Endodermal cell (in vitro differentiated cells): Measurements from ENCODE around the gene BEST4. TPM values are rescaled to one million over a fixed set of nuclear protein-coding genes. Genes with fewer than 3 reads are reported as not detected.

Experiments used
- DNase-seq: peaks from one replicate; pipeline ENCODE4 v3.0.0-alpha.2; 2017
- H3K27ac ChIP-seq: 2 replicates; pipeline ENCODE4 v1.5.1; 2013; ENCODE audit warnings: mild to moderate bottlenecking, low read depth, low read length, moderate library complexity
- H3K27me3 ChIP-seq: 2 replicates; pipeline ENCODE4 v1.6.1; 2013; ENCODE audit warnings: mild to moderate bottlenecking, low read length, moderate library complexity; ENCODE audit not compliant: insufficient read depth, control insufficient read depth, poor library complexity, severe bottlenecking
- H3K36me3 ChIP-seq: 2 replicates; pipeline ENCODE4 v1.7.0; 2013; ENCODE audit warnings: mild to moderate bottlenecking, low read length, moderate library complexity; ENCODE audit not compliant: control insufficient read depth, insufficient read depth
- H3K4me1 ChIP-seq: one replicate; pipeline ENCODE4 v1.7.0; 2013; ENCODE audit warnings: low read length; ENCODE audit not compliant: control insufficient read depth, insufficient read depth
- H3K4me3 ChIP-seq: 2 replicates; pipeline ENCODE4 v1.5.1; 2013; ENCODE audit warnings: mild to moderate bottlenecking, low read length, moderate library complexity
- H3K9ac ChIP-seq: 2 replicates; pipeline ENCODE4 v1.6.1; 2013; ENCODE audit warnings: mild to moderate bottlenecking, low read length, moderate library complexity; ENCODE audit not compliant: poor library complexity, severe bottlenecking; ENCODE audit errors: extremely low read depth
- H3K9me3 ChIP-seq: 2 replicates; pipeline ENCODE4 v1.6.1; 2013; ENCODE audit warnings: mild to moderate bottlenecking, low read length, moderate library complexity; ENCODE audit not compliant: control insufficient read depth
- H3K27ac Mint-ChIP-seq: 2 replicates; pipeline ENCODE4 v1.8.0; 2020; ENCODE audit warnings: mixed read lengths
- H3K27me3 Mint-ChIP-seq: 2 replicates; pipeline ENCODE4 v1.8.0; 2021; ENCODE audit warnings: mild to moderate bottlenecking, mixed read lengths; ENCODE audit not compliant: insufficient read depth
- H3K36me3 Mint-ChIP-seq: 2 replicates; pipeline ENCODE4 v1.8.0; 2020; ENCODE audit warnings: low read depth, mixed read lengths
- H3K4me1 Mint-ChIP-seq: 2 replicates; pipeline ENCODE4 v1.8.0; 2020; ENCODE audit warnings: mixed read lengths
- H3K4me3 Mint-ChIP-seq: 2 replicates; pipeline ENCODE4 v1.8.0; 2020; ENCODE audit warnings: mild to moderate bottlenecking, moderate library complexity, mixed read lengths
- H3K9me3 Mint-ChIP-seq: 2 replicates; pipeline ENCODE4 v1.8.0; 2020; ENCODE audit warnings: mild to moderate bottlenecking, mixed read lengths
- WGBS, 2 experiments: methylation state at CpG; one replicate each; pipeline versions ENCODE4 v1.1.5 to v1.1.7; 2013; ENCODE audit warnings: missing lambda C conversion rate in 2 of 2, mixed read lengths in 1 of 2; ENCODE audit not compliant: insufficient coverage in 1 of 2, insufficient read length in 1 of 2; 5-methylcytosine and 5-hydroxymethylcytosine counted together
- total RNA-seq, 2 donors: library from RNA; stranded (reverse); fragmentation: NEBNext Ultra II Directional in 1 of 2; extraction: Animal tissue kit (Norgen Biotek cat#: 25700) in 1 of 2; gene quantifications; 2 replicates in 1 of 2; 3 replicates in 1 of 2; pipeline ENCODE4 v1.2.1, GENCODE V29; 2021
- TF ChIP-seq, protein P1 (sequence below): fragments of 200-600 bp; sonication (generic); conservative IDR thresholded peaks from 2 replicates; pipeline ENCODE4 v1.5.0; 2021; ENCODE audit warnings: antibody characterized with exemption, mild to moderate bottlenecking

Gene BEST4
- total RNA-seq, 2 donors from 2014 or later: 1.6 to 2.3 TPM

DNA sequence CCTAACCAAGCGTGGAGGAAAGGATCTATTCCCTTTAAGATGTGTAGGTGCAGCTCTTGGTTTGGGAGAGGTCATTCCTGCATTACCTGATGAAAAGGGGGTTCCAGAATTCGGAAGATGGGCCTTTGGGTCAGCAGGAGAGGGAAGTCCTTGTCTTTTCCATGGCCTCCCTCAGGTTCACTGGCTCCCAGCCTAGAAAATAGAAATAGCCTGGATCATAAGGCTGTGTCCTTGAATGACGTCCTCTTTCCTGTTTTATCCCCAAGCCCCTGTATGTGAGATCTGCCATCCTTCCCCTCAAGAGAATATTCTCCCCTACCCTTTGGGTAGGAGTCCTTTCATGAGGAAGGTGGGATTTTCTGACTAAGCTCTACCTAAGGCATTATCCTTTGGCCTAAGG lies 27.1 kb downstream of the BEST4 start:
- 93 to 100% methylated on average over 3 of the region's 3 CpGs for WGBS, 2 experiments

DNA sequence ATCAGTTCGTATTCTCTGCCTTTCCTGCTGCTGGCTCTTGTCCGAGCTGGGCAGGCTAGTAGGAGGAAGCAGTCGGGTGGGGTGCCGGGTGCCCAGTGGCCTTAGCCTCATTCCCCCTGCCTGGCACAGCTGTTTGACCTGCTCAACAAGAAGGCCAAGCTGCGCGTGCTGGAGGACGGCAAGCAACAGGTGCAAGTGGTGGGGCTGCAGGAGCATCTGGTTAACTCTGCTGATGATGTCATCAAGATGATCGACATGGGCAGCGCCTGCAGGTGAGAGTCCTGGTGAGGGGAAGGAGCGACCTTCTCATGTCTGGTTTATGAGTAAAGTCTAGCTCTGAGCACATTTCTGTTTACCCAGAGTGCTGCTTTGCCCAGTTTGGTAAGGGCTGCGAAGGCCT lies 28.9 kb downstream of the BEST4 start:
- H3K4me3 ChIP-seq: no peak overlapping the region
- H3K9me3 ChIP-seq: no peaks in the 10 kb centered on the region
- no peak overlapping the region for H3K9ac ChIP-seq
- no peak overlapping the region for H3K4me3 Mint-ChIP-seq
- no peak overlapping the region for H3K27ac ChIP-seq
- H3K27me3 ChIP-seq: no peaks in the 10 kb centered on the region
- TF ChIP-seq, protein P1, sequence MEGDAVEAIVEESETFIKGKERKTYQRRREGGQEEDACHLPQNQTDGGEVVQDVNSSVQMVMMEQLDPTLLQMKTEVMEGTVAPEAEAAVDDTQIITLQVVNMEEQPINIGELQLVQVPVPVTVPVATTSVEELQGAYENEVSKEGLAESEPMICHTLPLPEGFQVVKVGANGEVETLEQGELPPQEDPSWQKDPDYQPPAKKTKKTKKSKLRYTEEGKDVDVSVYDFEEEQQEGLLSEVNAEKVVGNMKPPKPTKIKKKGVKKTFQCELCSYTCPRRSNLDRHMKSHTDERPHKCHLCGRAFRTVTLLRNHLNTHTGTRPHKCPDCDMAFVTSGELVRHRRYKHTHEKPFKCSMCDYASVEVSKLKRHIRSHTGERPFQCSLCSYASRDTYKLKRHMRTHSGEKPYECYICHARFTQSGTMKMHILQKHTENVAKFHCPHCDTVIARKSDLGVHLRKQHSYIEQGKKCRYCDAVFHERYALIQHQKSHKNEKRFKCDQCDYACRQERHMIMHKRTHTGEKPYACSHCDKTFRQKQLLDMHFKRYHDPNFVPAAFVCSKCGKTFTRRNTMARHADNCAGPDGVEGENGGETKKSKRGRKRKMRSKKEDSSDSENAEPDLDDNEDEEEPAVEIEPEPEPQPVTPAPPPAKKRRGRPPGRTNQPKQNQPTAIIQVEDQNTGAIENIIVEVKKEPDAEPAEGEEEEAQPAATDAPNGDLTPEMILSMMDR: no peak
- H3K27ac Mint-ChIP-seq: no peak overlapping the region
- no peaks in the 10 kb centered on the region for H3K9me3 Mint-ChIP-seq
- H3K36me3 Mint-ChIP-seq: peaks cover 76% of the 10 kb centered on the region
- H3K4me1 Mint-ChIP-seq: no peaks in the 10 kb centered on the region
- DNase-seq: no peak
- H3K27me3 Mint-ChIP-seq: no peaks in the 10 kb centered on the region
- no peaks in the 10 kb centered on the region for H3K4me1 ChIP-seq
- 85 to 87% methylated on average over 10 to 11 of the region's 11 CpGs for WGBS, 2 experiments
- peaks cover 83% of the 10 kb centered on the region for H3K36me3 ChIP-seq

More for the DNA sequence above, 27.1 kb downstream of the BEST4 start:
- Histone ChIP-seq H3K9me3 (no peaks in the 10 kb centered on the region), H3K9ac (no peak overlapping the region), H3K27me3 (no peaks in the 10 kb centered on the region), H3K4me3 (no peak overlapping the region), H3K4me1 (no peaks in the 10 kb centered on the region), H3K27ac (no peak overlapping the region), H3K36me3 (peaks cover 69% of the 10 kb centered on the region)
- TF ChIP-seq, protein P1: no peak
- Mint-ChIP-seq H3K27me3 (no peaks in the 10 kb centered on the region), H3K36me3 (peaks cover 65% of the 10 kb centered on the region), H3K4me1 (no peaks in the 10 kb centered on the region), H3K9me3 (no peaks in the 10 kb centered on the region), H3K27ac (no peak overlapping the region), H3K4me3 (no peak overlapping the region)
- DNase-seq: no peak

DNA sequence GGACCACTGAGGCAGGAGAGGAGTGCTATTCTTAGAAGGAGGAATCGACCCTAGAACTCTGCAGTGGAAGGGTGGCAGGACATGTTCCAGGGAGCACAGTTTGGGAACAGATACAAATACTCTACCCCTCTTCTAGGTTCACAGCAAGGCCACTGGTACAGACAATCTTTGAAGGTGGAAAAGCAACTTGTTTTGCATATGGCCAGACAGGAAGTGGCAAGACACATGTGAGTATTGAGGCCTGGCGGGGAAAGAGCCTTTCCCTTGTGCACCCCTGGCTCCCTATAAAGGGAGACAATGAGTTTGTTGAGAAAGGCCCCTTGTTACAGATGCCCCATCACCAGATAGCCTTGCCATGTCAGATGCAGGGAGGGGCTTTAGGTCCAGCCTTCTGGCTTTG lies 30.6 kb downstream of the BEST4 start:
- Mint-ChIP-seq H3K4me1 (no peaks in the 10 kb centered on the region), H3K9me3 (no peaks in the 10 kb centered on the region), H3K27me3 (no peaks in the 10 kb centered on the region), H3K27ac (no peak overlapping the region), H3K36me3 (peaks cover 74% of the 10 kb centered on the region), H3K4me3 (no peak overlapping the region)
- no peak for DNase-seq
- Histone ChIP-seq H3K9ac (no peak overlapping the region), H3K36me3 (peaks cover 84% of the 10 kb centered on the region), H3K9me3 (no peaks in the 10 kb centered on the region), H3K27me3 (no peaks in the 10 kb centered on the region), H3K4me1 (no peaks in the 10 kb centered on the region), H3K4me3 (no peak overlapping the region), H3K27ac (no peak overlapping the region)
- TF ChIP-seq, protein P1: no peak
- 100% methylated on average over 1 to 2 of the region's 2 CpGs for WGBS, 2 experiments
